GM23248 (cell line): Measurements from ENCODE around the gene PARP3. TPM values are rescaled to one million over a fixed set of nuclear protein-coding genes. Genes with fewer than 3 reads are reported as not detected.
A peak's percentile ranks its signal among the peaks of the same experiment; 100 is the strongest.

Experiments
- DNase-seq: peaks from one replicate; pipeline ENCODE4 v3.0.0-alpha.2; 2015
- H2AFZ ChIP-seq: fragments of 200-600 bp; sonication (generic); 2 replicates; pipeline ENCODE4 v1.6.1; 2016; ENCODE audit warnings: antibody characterized with exemption
- H3F3A ChIP-seq: fragments of 200-600 bp; sonication (generic); 2 replicates; pipeline ENCODE4 v1.6.1; 2016; ENCODE audit warnings: mild to moderate bottlenecking, antibody characterized with exemption, mixed run types; ENCODE audit not compliant: insufficient read depth
- H3K27ac ChIP-seq: fragments of 200-600 bp; sonication (generic); 2 replicates; pipeline ENCODE4 v1.5.1; 2016; ENCODE audit warnings: mild to moderate bottlenecking
- H3K27me3 ChIP-seq: fragments of 200-600 bp; sonication (generic); replicated peaks from 2 replicates; pipeline ENCODE4 v1.6.1; 2016; ENCODE audit warnings: mild to moderate bottlenecking; ENCODE audit not compliant: insufficient read depth
- H3K36me3 ChIP-seq: fragments of 200-600 bp; sonication (generic); 2 replicates; pipeline ENCODE4 v1.6.1; 2016; ENCODE audit warnings: low read depth, mild to moderate bottlenecking
- H3K4me1 ChIP-seq: fragments of 200-600 bp; sonication (generic); 2 replicates; pipeline ENCODE4 v1.6.1; 2016; ENCODE audit warnings: mild to moderate bottlenecking; ENCODE audit not compliant: insufficient read depth
- H3K4me2 ChIP-seq: fragments of 200-600 bp; sonication (generic); one replicate; pipeline ENCODE4 v1.6.1; 2016; ENCODE audit warnings: mild to moderate bottlenecking; ENCODE audit not compliant: unreplicated experiment
- H3K4me3 ChIP-seq: fragments of 200-600 bp; sonication (generic); 2 replicates; pipeline ENCODE4 v1.5.1; 2016; ENCODE audit warnings: mild to moderate bottlenecking
- H3K79me2 ChIP-seq: fragments of 200-600 bp; sonication (generic); 2 replicates; pipeline ENCODE4 v1.6.1; 2016; ENCODE audit warnings: mild to moderate bottlenecking; ENCODE audit not compliant: insufficient read depth
- H3K9ac ChIP-seq: fragments of 200-600 bp; sonication (generic); 2 replicates; pipeline ENCODE4 v1.6.1; 2016; ENCODE audit warnings: mild to moderate bottlenecking
- H3K9me2 ChIP-seq: fragments of 200-600 bp; sonication (generic); 2 replicates; pipeline ENCODE4 v1.6.1; 2016; ENCODE audit warnings: mixed run types, mild to moderate bottlenecking, moderate library complexity; ENCODE audit not compliant: insufficient read depth
- H3K9me3 ChIP-seq: fragments of 200-600 bp; sonication (generic); one replicate; pipeline ENCODE4 v1.6.1; 2017; ENCODE audit warnings: low read depth
- H4K20me1 ChIP-seq: fragments of 200-600 bp; sonication (generic); 2 replicates; pipeline ENCODE4 v1.6.0; 2016; ENCODE audit not compliant: insufficient read depth
- EZH2 ChIP-seq: fragments of 200-600 bp; sonication (generic); IDR thresholded peaks from 2 replicates; pipeline ENCODE4 v1.6.1; 2018; ENCODE audit warnings: antibody characterized with exemption, mild to moderate bottlenecking; ENCODE audit not compliant: insufficient read depth, poor library complexity, severe bottlenecking
- EZH2phosphoT487 ChIP-seq: fragments of 200-600 bp; sonication (generic); IDR thresholded peaks from 2 replicates; pipeline ENCODE4 v1.6.1; 2018; ENCODE audit warnings: antibody characterized with exemption, moderate library complexity, mild to moderate bottlenecking, low read depth; ENCODE audit not compliant: insufficient read depth
- WGBS, 2 experiments: methylation state at CpG; one replicate each; pipeline ENCODE4 v1.1.6; 2015 to 2017; ENCODE audit warnings: low lambda C conversion rate in 2 of 2, low coverage in 1 of 2; ENCODE audit errors: missing lambda C conversion rate in 2 of 2; 5-methylcytosine and 5-hydroxymethylcytosine counted together
- in situ Hi-C: fragments of 300-500 bp; cut with MboI; formaldehyde crosslinking; loops from 2 replicates; pipeline ENCODE4 v1.15.0; 2020
- polyA plus RNA-seq: library from polyadenylated mRNA; unstranded; fragments of >200 nt; fragmentation: Nextera tagmentation; extraction: Ambion mirVana; gene quantifications from 2 replicates; pipeline ENCODE4 v1.2.1, GENCODE V29; 2016
- total RNA-seq: library from RNA; depleted of rRNA; stranded (reverse); fragments of >200 nt; shearing (Covaris generic); gene quantifications from 2 replicates; pipeline ENCODE4 v1.2.3, GENCODE V29; 2014

Gene PARP3
- total and polyA plus RNA-seq, 2 experiments from 2014 or later, result 60.4 to 80.4 TPM

GRCh38 chr3:51966016-51966415, 23.9 kb downstream of the PARP3 start:
- Histone ChIP-seq H3K4me2 (peak overlapping the region; percentile 95), H3K27ac (no peak overlapping the region), H3K9me3 (no peaks in the 10 kb centered on the region), H3K79me2 (peaks cover 26% of the 10 kb centered on the region; the same call in 1 of the 2 replicates), H4K20me1 (no peaks in the 10 kb centered on the region), H2AFZ (no peak overlapping the region), H3F3A (peaks cover 8% of the 10 kb centered on the region), H3K9ac (no peak overlapping the region), H3K4me3 (peak overlapping the region; percentile 87; the same call in 1 of the 2 replicates), H3K9me2 (no peaks in the 10 kb centered on the region), H3K27me3 (no peaks in the 10 kb centered on the region), H3K4me1 (0 out of 2 replicates have a peak, but pooled peaks cover 6% of the 10 kb centered on the region), H3K36me3 (no peaks in the 10 kb centered on the region)
- 52 to 60% methylated on average over 2 of the region's 2 CpGs for WGBS, 2 experiments
- TF ChIP-seq EZH2phosphoT487 (no peak), EZH2 (no peak)
- DNase-seq, result no peak
- in situ Hi-C loops, result no loop called here

- peaks cover 8% of the 10 kb centered on the region for H3F3A ChIP-seq
- H3K9ac ChIP-seq, result peak overlapping the region; percentile 84
- H3K9me2 ChIP-seq, result no peaks in the 10 kb centered on the region
- peak overlapping the region; percentile 95 for H3K4me2 ChIP-seq
- no peak overlapping the region for H3K27ac ChIP-seq
- no peak for DNase-seq
- no peaks in the 10 kb centered on the region for H3K9me3 ChIP-seq
- no peaks in the 10 kb centered on the region for H4K20me1 ChIP-seq
- H3K4me3 ChIP-seq, result peak overlapping the region; percentile 87
- H3K79me2 ChIP-seq, result peaks cover 26% of the 10 kb centered on the region; the same call in 1 of the 2 replicates
- H2AFZ ChIP-seq, result no peak overlapping the region
- H3K36me3 ChIP-seq, result no peaks in the 10 kb centered on the region
- TF ChIP-seq EZH2phosphoT487 (no peak), EZH2 (no peak)
- 69 to 73% methylated on average over 4 to 5 of the region's 5 CpGs for WGBS, 2 experiments
- H3K27me3 ChIP-seq, result no peaks in the 10 kb centered on the region
- in situ Hi-C loops, result no loop called here
- H3K4me1 ChIP-seq, result 0 out of 2 replicates have a peak, but pooled peaks cover 6% of the 10 kb centered on the region
Measured at GRCh38 chr3:51966486-51966885, 24.3 kb downstream of the PARP3 start.

- no peak for TF ChIP-seq EZH2phosphoT487
- TF ChIP-seq EZH2, result no peak
- Histone ChIP-seq H3K4me3 (peak overlapping the region; percentile 87), H3K9me2 (no peaks in the 10 kb centered on the region), H3K27ac (no peak overlapping the region), H3K36me3 (no peaks in the 10 kb centered on the region), H2AFZ (peak overlapping the region; percentile 68), H4K20me1 (no peaks in the 10 kb centered on the region), H3K27me3 (no peaks in the 10 kb centered on the region), H3K79me2 (peaks cover 27% of the 10 kb centered on the region), H3K9me3 (no peaks in the 10 kb centered on the region), H3K9ac (peak overlapping the region; percentile 84), H3K4me1 (0 out of 2 replicates have a peak, but pooled peaks cover 6% of the 10 kb centered on the region), H3F3A (peaks cover 8% of the 10 kb centered on the region), H3K4me2 (peak overlapping the region; percentile 95)
- in situ Hi-C loops, result no loop called here
- WGBS, 2 experiments, result 8 to 12% methylated on average over 16 to 33 of the region's 33 CpGs
- DNase-seq, result no peak
Measured at GRCh38 chr3:51966922-51967383, 24.8 kb downstream of the PARP3 start.

GRCh38 chr3:51967384-51968169, 25.4 kb downstream of the PARP3 start, which contains the start of gene PCBP4:
Gene PCBP4 (minus strand): TSS chr3:51967454. CDS start chr3:51961240, 6,214 bp downstream.
- 0 out of 2 replicates have a peak, but pooled peaks cover 6% of the 10 kb centered on the region for H3K4me1 ChIP-seq
- 1% methylated on average over 21 to 46 of the region's 90 CpGs for WGBS, 2 experiments
- H3K4me2 ChIP-seq, result peak within 1 kb of the TSS; percentile 95
- peak; percentile 70 for DNase-seq
- H3K27me3 ChIP-seq, result no peaks in the 10 kb centered on the region
- no peaks in the 10 kb centered on the region for H4K20me1 ChIP-seq
- H3K9me2 ChIP-seq, result no peaks in the 10 kb centered on the region
- peak within 1 kb of the TSS; percentile 68 for H2AFZ ChIP-seq
- H3K27ac ChIP-seq, result peak within 1 kb of the TSS; percentile 58
- H3K9me3 ChIP-seq, result no peaks in the 10 kb centered on the region
- H3K9ac ChIP-seq, result peak within 1 kb of the TSS; percentile 84
- TF ChIP-seq EZH2phosphoT487 (no peak), EZH2 (no peak)
- H3F3A ChIP-seq, result peaks cover 8% of the 10 kb centered on the region
- peaks cover 33% of the 10 kb centered on the region for H3K79me2 ChIP-seq
- in situ Hi-C loops, result no loop called here
- no peaks in the 10 kb centered on the region for H3K36me3 ChIP-seq
- H3K4me3 ChIP-seq, result peak within 1 kb of the TSS; percentile 87
